Measurements from ENCODE around the gene SYCP3.

SYCP3 gene

GRCh38 chr12:101746661-101747060 lies 7.4 kb upstream of the SYCP3 start:
- TF ChIP-seq, protein P1, sequence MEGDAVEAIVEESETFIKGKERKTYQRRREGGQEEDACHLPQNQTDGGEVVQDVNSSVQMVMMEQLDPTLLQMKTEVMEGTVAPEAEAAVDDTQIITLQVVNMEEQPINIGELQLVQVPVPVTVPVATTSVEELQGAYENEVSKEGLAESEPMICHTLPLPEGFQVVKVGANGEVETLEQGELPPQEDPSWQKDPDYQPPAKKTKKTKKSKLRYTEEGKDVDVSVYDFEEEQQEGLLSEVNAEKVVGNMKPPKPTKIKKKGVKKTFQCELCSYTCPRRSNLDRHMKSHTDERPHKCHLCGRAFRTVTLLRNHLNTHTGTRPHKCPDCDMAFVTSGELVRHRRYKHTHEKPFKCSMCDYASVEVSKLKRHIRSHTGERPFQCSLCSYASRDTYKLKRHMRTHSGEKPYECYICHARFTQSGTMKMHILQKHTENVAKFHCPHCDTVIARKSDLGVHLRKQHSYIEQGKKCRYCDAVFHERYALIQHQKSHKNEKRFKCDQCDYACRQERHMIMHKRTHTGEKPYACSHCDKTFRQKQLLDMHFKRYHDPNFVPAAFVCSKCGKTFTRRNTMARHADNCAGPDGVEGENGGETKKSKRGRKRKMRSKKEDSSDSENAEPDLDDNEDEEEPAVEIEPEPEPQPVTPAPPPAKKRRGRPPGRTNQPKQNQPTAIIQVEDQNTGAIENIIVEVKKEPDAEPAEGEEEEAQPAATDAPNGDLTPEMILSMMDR (IDR thresholded peaks at IDR 0.05; ENCODE audit: poor library complexity, severe bottlenecking) = no peak
- peaks cover 31% of the 10 kb centered on the region for H3K36me3 ChIP-seq (ENCODE audit: low read depth)
- DNase-seq (ENCODE audit: low spot score) (no peak), ATAC-seq (ENCODE audit: low read depth) (no peak)
- H3K27me3 ChIP-seq (ENCODE audit: insufficient read depth, poor library complexity, severe bottlenecking) = no peaks in the 10 kb centered on the region
- H3K27ac ChIP-seq (ENCODE audit: poor library complexity, severe bottlenecking) = no peak overlapping the region
- H3K9me3 ChIP-seq (ENCODE audit: severe bottlenecking) = no peaks in the 10 kb centered on the region
- no peak overlapping the region for H3K4me3 ChIP-seq (ENCODE audit: severe bottlenecking)
- no peaks in the 10 kb centered on the region for H3K4me1 ChIP-seq (ENCODE audit: insufficient read depth, poor library complexity, severe bottlenecking)

DNA sequence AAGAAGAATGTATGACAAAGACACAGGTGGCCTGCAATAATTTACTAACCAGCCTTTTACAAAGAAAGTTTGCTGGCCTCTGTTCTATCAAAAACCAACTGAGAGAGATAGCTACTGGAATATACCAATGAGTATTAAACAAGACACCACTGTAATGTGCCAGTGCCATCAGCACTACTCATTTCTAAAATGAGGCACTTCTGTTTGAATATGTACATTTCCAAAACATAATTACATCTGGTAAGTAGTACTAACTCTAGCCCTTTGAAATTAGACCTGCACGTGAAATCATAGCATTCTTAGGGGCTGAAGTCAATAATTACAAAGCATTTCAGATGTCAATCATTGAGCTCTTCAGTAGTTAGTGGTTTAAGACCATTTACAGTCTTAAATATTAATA lies 6.9 kb upstream of the SYCP3 start:
- ATAC-seq (ENCODE audit: low read depth) (no peak), DNase-seq (ENCODE audit: low spot score) (no peak)
- H3K9me3 ChIP-seq (ENCODE audit: severe bottlenecking) = no peaks in the 10 kb centered on the region
- no peak overlapping the region for H3K27ac ChIP-seq (ENCODE audit: poor library complexity, severe bottlenecking)
- H3K4me1 ChIP-seq (ENCODE audit: insufficient read depth, poor library complexity, severe bottlenecking) = no peaks in the 10 kb centered on the region
- H3K27me3 ChIP-seq (ENCODE audit: insufficient read depth, poor library complexity, severe bottlenecking) = no peaks in the 10 kb centered on the region
- TF ChIP-seq, protein P1 (IDR thresholded peaks at IDR 0.05; ENCODE audit: poor library complexity, severe bottlenecking) = no peak
- peaks cover 35% of the 10 kb centered on the region for H3K36me3 ChIP-seq (ENCODE audit: low read depth)
- H3K4me3 ChIP-seq (ENCODE audit: severe bottlenecking) = no peak overlapping the region

GRCh38 chr12:101745481-101745880 lies 6.2 kb upstream of the SYCP3 start:
- peaks cover 35% of the 10 kb centered on the region for H3K36me3 ChIP-seq (ENCODE audit: low read depth)
- ATAC-seq (ENCODE audit: low read depth) (no peak), DNase-seq (ENCODE audit: low spot score) (no peak)
- no peaks in the 10 kb centered on the region for H3K4me1 ChIP-seq (ENCODE audit: insufficient read depth, poor library complexity, severe bottlenecking)
- H3K4me3 ChIP-seq (ENCODE audit: severe bottlenecking) = no peak overlapping the region
- TF ChIP-seq, protein P1 (IDR thresholded peaks at IDR 0.05; ENCODE audit: poor library complexity, severe bottlenecking) = no peak
- no peaks in the 10 kb centered on the region for H3K27me3 ChIP-seq (ENCODE audit: insufficient read depth, poor library complexity, severe bottlenecking)
- no peak overlapping the region for H3K27ac ChIP-seq (ENCODE audit: poor library complexity, severe bottlenecking)
- no peaks in the 10 kb centered on the region for H3K9me3 ChIP-seq (ENCODE audit: severe bottlenecking)

- ATAC-seq (ENCODE audit: low read depth) (no peak), DNase-seq (ENCODE audit: low spot score) (no peak)
- Histone ChIP-seq H3K27ac (ENCODE audit: poor library complexity, severe bottlenecking) (no peak overlapping the region), H3K27me3 (ENCODE audit: insufficient read depth, poor library complexity, severe bottlenecking) (no peaks in the 10 kb centered on the region), H3K36me3 (ENCODE audit: low read depth) (peaks cover 35% of the 10 kb centered on the region), H3K4me1 (ENCODE audit: insufficient read depth, poor library complexity, severe bottlenecking) (no peaks in the 10 kb centered on the region), H3K4me3 (ENCODE audit: severe bottlenecking) (no peak overlapping the region), H3K9me3 (ENCODE audit: severe bottlenecking) (no peaks in the 10 kb centered on the region)
- TF ChIP-seq, protein P1 (IDR thresholded peaks at IDR 0.05; ENCODE audit: poor library complexity, severe bottlenecking) = no peak
These were observed 4.6 kb upstream of the SYCP3 start for GRCh38 chr12:101743724-101744472.

GRCh38 chr12:101743242-101743641 lies 4.0 kb upstream of the SYCP3 start:
- Histone ChIP-seq H3K9me3 (ENCODE audit: severe bottlenecking) (no peaks in the 10 kb centered on the region), H3K36me3 (ENCODE audit: low read depth) (peaks cover 32% of the 10 kb centered on the region), H3K4me1 (ENCODE audit: insufficient read depth, poor library complexity, severe bottlenecking) (no peaks in the 10 kb centered on the region), H3K27ac (ENCODE audit: poor library complexity, severe bottlenecking) (no peak overlapping the region), H3K27me3 (ENCODE audit: insufficient read depth, poor library complexity, severe bottlenecking) (no peaks in the 10 kb centered on the region), H3K4me3 (ENCODE audit: severe bottlenecking) (no peak overlapping the region)
- DNase-seq (ENCODE audit: low spot score) (no peak), ATAC-seq (ENCODE audit: low read depth) (no peak)
- TF ChIP-seq, protein P1 (IDR thresholded peaks at IDR 0.05; ENCODE audit: poor library complexity, severe bottlenecking) = no peak

Data from RWPE2 (cell line).